ENCODE measurements around the gene ALOX12B. TPM values are rescaled to one million over a fixed set of nuclear protein-coding genes. Genes with fewer than 3 reads are reported as not detected.

ALOX12B gene
- total and polyA plus RNA-seq, 2 donors (not counting 1 experiment from before 2014, with no cell fraction given): 0.57 to 0.69 TPM

GRCh38 chr17:8044819-8045810 is 42.4 kb downstream of the ALOX12B start:
- Histone ChIP-seq H3K79me2 (ENCODE audit: control insufficient read depth, insufficient read depth, low read length) (no peaks in the 10 kb centered on the region), H2AFZ (ENCODE audit: insufficient read depth, low read depth, low read length, poor library complexity, severe bottlenecking) (no peak overlapping the region), H3K9ac (ENCODE audit: low read length) (no peak overlapping the region), H3K27ac (ENCODE audit: low read length in 2 of 2) (no peak overlapping the region), H3K27me3 (replicated peaks in 1 of 4; ENCODE audit: control extremely low read depth in 1 of 4, control insufficient read depth in 3 of 4, insufficient read depth in 4 of 4, low read length in 3 of 4) (peaks cover 0 to 6% (median 2%) of the 10 kb centered on the region in 4 experiments), H3K9me3 (ENCODE audit: control extremely low read depth in 1 of 3, control insufficient read depth in 2 of 3, insufficient read depth in 1 of 3, low read length in 2 of 3) (no peaks in the 10 kb centered on the region), H4K20me1 (ENCODE audit: control insufficient read depth, insufficient read depth, low read length, poor library complexity, severe bottlenecking) (no peaks in the 10 kb centered on the region), H3K36me3 (replicated peaks in 1 of 2; ENCODE audit: control extremely low read depth in 1 of 2, control insufficient read depth in 1 of 2, extremely low read depth in 1 of 2, insufficient read depth in 2 of 2, low read length in 1 of 2) (no peaks in the 10 kb centered on the region), H3K4me3 (ENCODE audit: control extremely low read depth in 1 of 5, extremely low read depth in 1 of 5, insufficient read depth in 1 of 5, low read depth in 2 of 5, low read length in 4 of 5) (no peak overlapping the region), H3K4me1 (ENCODE audit: control insufficient read depth in 2 of 2, insufficient read depth in 2 of 2, low read length in 2 of 2) (no peaks in the 10 kb centered on the region), H3K4me2 (replicated peaks; ENCODE audit: low read depth, low read length, poor library complexity, severe bottlenecking) (no peak overlapping the region)
- no peak for TF ChIP-seq EZH2 (IDR thresholded peaks at IDR 0.05; ENCODE audit: borderline replicate concordance, insufficient read depth, low read depth, low read length, poor library complexity, severe bottlenecking)
- no peak for TF ChIP-seq CTCF (IDR thresholded peaks at IDR 0.05)
- ATAC-seq (ENCODE audit: low read depth): no peak
- no peaks in the 10 kb centered on the region for H3K4me1 Mint-ChIP-seq
- no peak overlapping the region for H3K27ac Mint-ChIP-seq
- intact Hi-C loops (cut with micrococcal nuclease): loop anchor here (5.0 kb wide), 1 partner anchor 303 kb away; no protein-coding TSS in a partner anchor
- H3K9me3 Mint-ChIP-seq (ENCODE audit: insufficient read depth): no peaks in the 10 kb centered on the region
- DNase-seq: no peak
- ChIA-PET POLR2A (no interaction called here), CTCF (interaction anchor here (0.8 to 0.9 kb wide), 2 partner anchors 16 to 65 kb away, joined by 3 read pairs; no protein-coding TSS in a partner anchor)
- whole genome bisulfite sequencing (ENCODE audit: insufficient coverage): 89% methylated on average over 22 of the region's 24 CpGs
- H3K27me3 Mint-ChIP-seq: peaks cover 32% of the 10 kb centered on the region
- H3K4me3 Mint-ChIP-seq: no peak overlapping the region

DNA sequence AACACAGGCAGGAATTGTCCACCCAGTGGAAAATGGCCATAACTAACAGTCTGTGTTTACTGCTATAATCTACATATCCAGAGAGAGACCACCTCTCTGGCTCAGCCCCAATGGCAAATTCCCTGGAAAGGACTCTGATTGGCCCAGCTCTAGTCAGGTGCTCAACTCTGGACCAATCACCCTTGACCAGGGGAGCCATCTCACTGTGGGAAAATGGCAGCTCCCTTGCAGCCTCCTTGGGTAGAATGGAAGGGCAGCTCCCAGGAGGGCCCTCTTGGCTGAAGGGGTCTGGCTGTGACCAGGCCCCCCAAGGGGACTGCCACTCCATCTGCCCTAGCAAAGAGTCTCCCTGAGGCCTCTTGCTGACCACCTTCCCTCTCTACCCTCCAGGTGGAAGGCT is 45.5 kb downstream of the ALOX12B start:
- intact Hi-C loops (cut with micrococcal nuclease): loop anchor here (1.0 to 5.0 kb wide), 2 partner anchors 15 to 300 kb away; no protein-coding TSS in a partner anchor
- Mint-ChIP-seq H3K27ac (no peak overlapping the region), H3K4me3 (no peak overlapping the region), H3K9me3 (ENCODE audit: insufficient read depth) (peaks cover 2% of the 10 kb centered on the region), H3K27me3 (peaks cover 47% of the 10 kb centered on the region), H3K4me1 (peaks cover 3% of the 10 kb centered on the region)
- DNase-seq: no peak
- CTCF ChIA-PET: interaction anchor here (0.6 to 3.1 kb wide), 28 partner anchors 12 to 299 kb away, joined by 3 to 26 read pairs (median 4); partner anchors contain the start of genes NAA38 and RNF227
- H3K4me1 ChIP-seq (ENCODE audit: control insufficient read depth in 2 of 2, insufficient read depth in 2 of 2, low read length in 2 of 2): peaks cover 5 to 8% of the 10 kb centered on the region in 2 donors
- no peak for ATAC-seq (ENCODE audit: low read depth)
- H3K9me3 ChIP-seq (ENCODE audit: control extremely low read depth in 1 of 3, control insufficient read depth in 2 of 3, insufficient read depth in 1 of 3, low read length in 2 of 3): peaks cover 0 to 2% (median 0%) of the 10 kb centered on the region in 3 donors
- no peaks in the 10 kb centered on the region for H4K20me1 ChIP-seq (ENCODE audit: control insufficient read depth, insufficient read depth, low read length, poor library complexity, severe bottlenecking)
- no peak overlapping the region for H3K4me3 ChIP-seq (ENCODE audit: control extremely low read depth in 1 of 5, extremely low read depth in 1 of 5, insufficient read depth in 1 of 5, low read depth in 2 of 5, low read length in 4 of 5)
- no peaks in the 10 kb centered on the region for H3K79me2 ChIP-seq (ENCODE audit: control insufficient read depth, insufficient read depth, low read length)
- H3K27ac ChIP-seq (ENCODE audit: low read length in 2 of 2): no peak overlapping the region
- POLR2A ChIA-PET: no interaction called here
- TF ChIP-seq EZH2 (IDR thresholded peaks at IDR 0.05; ENCODE audit: borderline replicate concordance, insufficient read depth, low read depth, low read length, poor library complexity, severe bottlenecking) (no peak), CTCF (IDR thresholded peaks at IDR 0.05) (no peak)
- no peaks in the 10 kb centered on the region for H3K36me3 ChIP-seq (replicated peaks in 1 of 2; ENCODE audit: control extremely low read depth in 1 of 2, control insufficient read depth in 1 of 2, extremely low read depth in 1 of 2, insufficient read depth in 2 of 2, low read length in 1 of 2)
- peaks cover 0 to 14% (median 7%) of the 10 kb centered on the region in 4 experiments for H3K27me3 ChIP-seq (replicated peaks in 1 of 4; ENCODE audit: control extremely low read depth in 1 of 4, control insufficient read depth in 3 of 4, insufficient read depth in 4 of 4, low read length in 3 of 4)
- no peak overlapping the region for H3K4me2 ChIP-seq (replicated peaks; ENCODE audit: low read depth, low read length, poor library complexity, severe bottlenecking)
- no peak overlapping the region for H2AFZ ChIP-seq (ENCODE audit: insufficient read depth, low read depth, low read length, poor library complexity, severe bottlenecking)
- no peak overlapping the region for H3K9ac ChIP-seq (ENCODE audit: low read length)

Data from B cell (primary cell).